HG03565 (cell line): ENCODE measurements around the gene CRB1.

Source experiments
- ATAC-seq: cut with Tn5 transposase; IDR thresholded peaks from one replicate; pipeline ENCODE4 v1.9.1; 2021; ENCODE audit warnings: mild to moderate bottlenecking, moderate library complexity; ENCODE audit not compliant: unreplicated experiment

The CRB1 gene

DNA sequence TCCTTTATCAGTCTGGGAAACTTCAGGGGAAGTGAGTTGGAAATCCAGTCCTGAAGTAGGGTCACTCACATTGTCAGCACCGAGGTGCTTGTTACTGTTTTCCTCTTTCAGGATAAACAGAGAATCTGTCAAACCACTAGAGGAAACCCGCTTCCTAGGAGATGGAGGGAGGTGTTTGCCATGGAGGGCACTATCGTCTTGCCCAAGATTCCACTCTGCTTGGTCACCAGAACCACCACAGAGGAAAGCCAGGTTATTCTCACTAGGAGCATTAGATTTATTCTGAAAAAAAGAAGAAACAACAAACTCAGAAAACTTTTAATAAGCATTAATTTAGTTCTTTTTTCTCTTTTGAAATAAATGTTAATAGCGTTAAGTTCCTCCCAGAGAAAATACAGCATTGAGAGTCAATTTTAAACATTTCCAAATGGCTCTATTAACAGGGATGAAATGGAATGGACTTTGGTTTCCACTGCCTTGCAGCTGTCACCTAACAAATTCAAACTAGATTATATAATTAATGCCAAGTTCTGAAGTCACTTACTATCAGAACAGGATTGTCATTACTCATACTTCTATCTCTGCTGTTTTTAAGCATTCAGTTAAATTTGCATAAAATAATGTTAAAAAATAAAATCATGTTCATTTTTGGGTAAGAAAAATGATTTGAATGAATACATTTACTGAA, 242.8 kb downstream of the CRB1 start:
- no peak for ATAC-seq

DNA sequence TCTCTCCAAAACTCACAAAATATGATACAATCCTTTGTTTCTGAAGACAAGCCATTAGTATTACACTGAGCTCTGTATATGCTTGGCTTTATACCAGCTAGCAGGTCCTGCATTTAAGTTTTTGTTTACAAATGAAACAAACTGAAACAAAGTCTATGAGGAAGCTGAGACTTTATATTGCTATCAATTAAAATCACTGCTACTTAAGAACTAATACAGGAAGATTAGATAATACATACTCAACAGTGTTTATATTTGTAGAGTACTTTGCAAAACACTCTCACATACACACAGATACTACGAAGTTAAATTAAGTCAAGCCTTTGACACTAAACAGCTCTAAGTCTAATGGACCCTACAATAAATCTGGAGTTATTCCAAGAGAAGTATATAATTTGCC, 247.4 kb downstream of the CRB1 start:
- ATAC-seq, result no peak

DNA sequence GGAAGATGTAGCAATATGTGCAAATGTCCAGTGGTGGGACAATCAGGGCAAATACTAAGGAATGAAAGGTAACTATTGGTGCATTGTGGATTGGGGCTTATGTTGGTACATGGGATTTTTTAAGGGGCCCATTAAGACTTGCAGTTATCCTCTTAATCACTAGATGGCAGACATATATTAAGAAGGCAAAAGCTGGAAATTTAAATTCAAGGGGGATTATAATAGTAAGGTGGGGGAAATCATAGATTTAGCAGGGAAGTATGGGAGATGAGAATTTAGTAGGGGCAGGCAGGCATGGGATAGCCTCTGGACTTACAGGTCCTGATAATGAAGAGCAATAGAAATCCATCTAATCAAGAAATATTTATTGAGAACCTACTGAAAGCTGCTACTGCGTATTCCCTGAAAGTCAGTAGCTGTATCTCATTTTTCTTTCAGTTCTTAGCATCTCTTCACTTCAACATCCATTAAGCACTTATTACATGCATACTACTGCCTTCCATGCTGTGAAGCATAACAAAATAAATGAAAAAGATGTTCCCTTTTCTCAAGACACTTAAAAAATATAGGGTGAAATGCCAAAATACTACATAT, 251.8 kb downstream of the CRB1 start:
- no peak for ATAC-seq

DNA sequence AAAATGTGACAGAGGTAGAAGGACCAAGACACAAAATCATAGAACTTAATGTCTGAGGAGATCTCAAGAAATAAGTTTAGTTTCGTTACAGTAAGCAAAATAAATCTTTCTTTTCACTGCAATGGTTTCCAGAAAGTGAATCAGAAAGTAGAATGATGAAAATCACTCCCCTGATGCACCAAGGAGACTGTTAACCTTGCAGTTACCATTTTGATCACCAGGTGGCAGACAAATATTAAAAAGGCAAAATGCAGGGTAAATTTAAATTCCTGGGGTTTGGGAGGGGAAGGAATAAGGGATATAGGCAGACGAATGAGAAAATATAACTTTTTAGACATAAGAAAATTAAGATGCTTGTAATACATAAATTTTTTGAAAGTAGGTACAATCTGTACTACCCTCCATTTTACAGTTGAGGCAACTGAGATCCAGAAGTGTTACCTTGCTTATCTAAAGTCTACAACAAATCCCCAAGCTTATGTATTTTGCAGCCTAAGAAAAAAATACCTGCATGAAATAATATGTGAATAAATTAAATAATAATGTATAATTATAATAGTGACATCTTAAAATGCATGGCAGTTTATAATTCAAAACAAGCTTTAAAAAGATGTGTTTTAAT, 253.2 kb downstream of the CRB1 start:
- peak; percentile 70 for ATAC-seq

DNA sequence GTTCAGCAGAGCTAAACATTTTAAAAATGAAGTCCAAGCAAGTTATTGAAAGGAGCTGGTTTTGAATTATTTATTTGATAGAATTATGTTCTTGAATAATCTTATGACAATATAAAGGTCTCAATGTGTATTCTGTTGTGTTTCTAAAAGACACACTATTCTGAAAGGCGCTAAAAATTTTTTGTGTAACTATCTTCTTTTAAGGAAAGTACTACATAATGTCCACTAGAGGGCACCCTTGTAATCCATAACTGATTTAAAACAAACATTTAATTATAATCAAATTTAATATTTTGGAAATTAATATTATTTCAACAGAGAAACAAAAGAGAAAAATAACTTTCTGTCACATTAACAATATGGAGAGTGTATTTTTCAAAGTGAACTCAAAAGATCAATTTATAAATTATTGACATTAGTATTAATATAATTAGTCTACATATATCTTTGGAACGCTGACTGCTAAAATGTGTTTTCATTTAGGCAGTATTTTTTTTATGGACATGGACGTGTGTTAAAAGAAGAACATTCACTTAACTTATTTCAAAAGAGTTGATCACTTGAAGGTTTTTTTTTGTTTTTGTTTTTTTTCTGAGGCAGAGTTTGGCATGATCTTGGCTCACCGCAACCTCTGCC, 258.8 kb downstream of the CRB1 start:
- peak; percentile 57 for ATAC-seq
